ENCODE results near the gene MANF. TPM values are rescaled to one million over a fixed set of nuclear protein-coding genes. Genes with fewer than 3 reads are reported as not detected.

The MANF gene
- total RNA-seq, 1 experiment from 2014 or later: 271 TPM

GRCh38 chr3:51375571-51375970 is 9.5 kb upstream of the MANF start:
- Mint-ChIP-seq H3K9me3 (ENCODE audit: unreplicated experiment) (no peaks in the 10 kb centered on the region), H3K4me3 (ENCODE audit: unreplicated experiment) (no peak overlapping the region), H3K36me3 (ENCODE audit: insufficient read depth, unreplicated experiment) (no peaks in the 10 kb centered on the region), H3K27me3 (ENCODE audit: insufficient read depth, unreplicated experiment) (no peaks in the 10 kb centered on the region), H3K27ac (ENCODE audit: low read depth, unreplicated experiment) (no peak overlapping the region), H3K4me1 (ENCODE audit: insufficient read depth, unreplicated experiment) (no peaks in the 10 kb centered on the region)
- POLR2A ChIA-PET: interaction anchor here (0.8 kb wide), 1 partner anchor 806 kb away, joined by 4 read pairs; the partner anchor contains the start of gene HEMK1
- DNase-seq (ENCODE audit: unreplicated experiment): no peak
- BruUV-seq (replicated peaks): no TSS peak
- CTCF ChIA-PET: interaction anchor here (6.1 to 14.1 kb wide), 2 partner anchors 275 to 760 kb away, joined by 38 to 170 read pairs; no protein-coding TSS in a partner anchor
- no peak for TF ChIP-seq CTCF (IDR thresholded peaks at IDR 0.05; ENCODE audit: unreplicated experiment)
- intact Hi-C loops (cut with micrococcal nuclease): no loop called here

GRCh38 chr3:51378065-51378464 is 7.0 kb upstream of the MANF start:
- no peaks in the 10 kb centered on the region for H3K27me3 Mint-ChIP-seq (ENCODE audit: insufficient read depth, unreplicated experiment)
- ChIA-PET CTCF (interaction anchor here (1.0 to 14.1 kb wide), 7 partner anchors 9 to 763 kb away, joined by 3 to 170 read pairs (median 7); no protein-coding TSS in a partner anchor), POLR2A (no interaction called here)
- H3K36me3 Mint-ChIP-seq (ENCODE audit: insufficient read depth, unreplicated experiment): no peaks in the 10 kb centered on the region
- H3K27ac Mint-ChIP-seq (ENCODE audit: low read depth, unreplicated experiment): no peak overlapping the region
- H3K9me3 Mint-ChIP-seq (ENCODE audit: unreplicated experiment): no peaks in the 10 kb centered on the region
- no peak overlapping the region for H3K4me3 Mint-ChIP-seq (ENCODE audit: unreplicated experiment)
- H3K4me1 Mint-ChIP-seq (ENCODE audit: insufficient read depth, unreplicated experiment): no peaks in the 10 kb centered on the region
- no peak for DNase-seq (ENCODE audit: unreplicated experiment)
- intact Hi-C loops (cut with micrococcal nuclease): no loop called here
- TF ChIP-seq CTCF (IDR thresholded peaks at IDR 0.05; ENCODE audit: unreplicated experiment): no peak
- no TSS peak for BruUV-seq (replicated peaks)

GRCh38 chr3:51378726-51379125 is 6.4 kb upstream of the MANF start:
- POLR2A ChIA-PET: interaction anchor here (1.3 kb wide), 1 partner anchor 759 kb away, joined by 3 read pairs; no protein-coding TSS in a partner anchor
- no peak for TF ChIP-seq CTCF (IDR thresholded peaks at IDR 0.05; ENCODE audit: unreplicated experiment)
- H3K36me3 Mint-ChIP-seq (ENCODE audit: insufficient read depth, unreplicated experiment): no peaks in the 10 kb centered on the region
- BruUV-seq (replicated peaks): no TSS peak
- H3K9me3 Mint-ChIP-seq (ENCODE audit: unreplicated experiment): no peaks in the 10 kb centered on the region
- intact Hi-C loops (cut with micrococcal nuclease): no loop called here
- H3K27me3 Mint-ChIP-seq (ENCODE audit: insufficient read depth, unreplicated experiment): no peaks in the 10 kb centered on the region
- H3K4me3 Mint-ChIP-seq (ENCODE audit: unreplicated experiment): no peak overlapping the region
- CTCF ChIA-PET: interaction anchor here (0.8 to 14.1 kb wide), 6 partner anchors 8 to 763 kb away, joined by 3 to 170 read pairs (median 12); no protein-coding TSS in a partner anchor
- no peaks in the 10 kb centered on the region for H3K4me1 Mint-ChIP-seq (ENCODE audit: insufficient read depth, unreplicated experiment)
- DNase-seq (ENCODE audit: unreplicated experiment): no peak
- peak overlapping the region; percentile 28 for H3K27ac Mint-ChIP-seq (ENCODE audit: low read depth, unreplicated experiment)

GRCh38 chr3:51379301-51379700 is 5.8 kb upstream of the MANF start:
- TF ChIP-seq CTCF (IDR thresholded peaks at IDR 0.05; ENCODE audit: unreplicated experiment): no peak
- Mint-ChIP-seq H3K4me1 (ENCODE audit: insufficient read depth, unreplicated experiment) (peaks cover 5% of the 10 kb centered on the region), H3K36me3 (ENCODE audit: insufficient read depth, unreplicated experiment) (no peaks in the 10 kb centered on the region), H3K4me3 (ENCODE audit: unreplicated experiment) (no peak overlapping the region), H3K9me3 (ENCODE audit: unreplicated experiment) (no peaks in the 10 kb centered on the region), H3K27ac (ENCODE audit: low read depth, unreplicated experiment) (peak overlapping the region; percentile 28), H3K27me3 (ENCODE audit: insufficient read depth, unreplicated experiment) (no peaks in the 10 kb centered on the region)
- no peak for DNase-seq (ENCODE audit: unreplicated experiment)
- intact Hi-C loops (cut with micrococcal nuclease): no loop called here
- ChIA-PET CTCF (interaction anchor here (0.7 to 14.1 kb wide), 6 partner anchors 9 to 764 kb away, joined by 3 to 170 read pairs (median 7); no protein-coding TSS in a partner anchor), POLR2A (interaction anchor here (1.3 kb wide), 1 partner anchor 760 kb away, joined by 3 read pairs; no protein-coding TSS in a partner anchor)
- no TSS peak for BruUV-seq (replicated peaks)
